Upper lobe of left lung (tissue), 6 donors: Measurements from ENCODE around the gene XXYLT1. TPM values are rescaled to one million over a fixed set of nuclear protein-coding genes. Genes with fewer than 3 reads are reported as not detected.

ENCODE experiments used
- ATAC-seq, 2 donors: fragments of 200-7000 bp; cut with Tn5 transposase; one replicate each; pipeline ENCODE4 v1.9.1; 2022; ENCODE audit warnings: mild to moderate bottlenecking in 2 of 2, moderate library complexity in 2 of 2; ENCODE audit not compliant: low FRiP score in 2 of 2
- DNase-seq, 2 donors: peaks; one replicate each; pipeline ENCODE4 v3.0.0-alpha.2; 2019 to 2020
- H3K27ac ChIP-seq, 4 donors: fragments of 200-600 bp; sonication (generic); one replicate each; pipeline ENCODE4 v1.5.1; 2016 to 2019
- H3K27me3 ChIP-seq, 4 donors: fragments of 200-600 bp; sonication (generic); one replicate each; pipeline ENCODE4 v1.5.1; 2017 to 2019
- H3K36me3 ChIP-seq, 4 donors: fragments of 200-600 bp; sonication (generic); one replicate each; pipeline ENCODE4 v1.5.1; 2016 to 2019
- H3K4me1 ChIP-seq, 4 donors: fragments of 200-600 bp; sonication (generic); one replicate each; pipeline ENCODE4 v1.5.1; 2018 to 2019
- H3K4me3 ChIP-seq, 4 donors: fragments of 200-600 bp; sonication (generic); one replicate each; pipeline ENCODE4 v1.5.1; 2017 to 2019; ENCODE audit warnings: mild to moderate bottlenecking in 2 of 4, moderate library complexity in 1 of 4
- H3K9me3 ChIP-seq, 4 donors: fragments of 200-600 bp; sonication (generic); one replicate each; pipeline ENCODE4 v1.5.1; 2018 to 2019
- EP300 ChIP-seq, 4 donors: sonication (generic); formaldehyde crosslinking; IDR thresholded peaks; one replicate each; pipeline ENCODE4 v1.5.1; 2017; ENCODE audit warnings: antibody characterized with exemption in 4 of 4, control low read depth in 2 of 4
- POLR2A ChIP-seq, 4 donors: fragments of 450-650 bp; IDR thresholded peaks; one replicate each; pipeline ENCODE4 v1.5.1; 2016 to 2017; ENCODE audit warnings: antibody characterized with exemption in 4 of 4, mild to moderate bottlenecking in 2 of 4
- POLR2AphosphoS5 ChIP-seq, 2 donors: sonication (generic); formaldehyde crosslinking; IDR thresholded peaks; one replicate each; pipeline ENCODE4 v1.5.1; 2017; ENCODE audit warnings: antibody characterized with exemption in 2 of 2
- WGBS, 2 donors: methylation state at CpG; one replicate each; pipeline ENCODE4 v1.1.5; 2017 to 2018; 5-methylcytosine and 5-hydroxymethylcytosine counted together
- total RNA-seq, 6 donors: library from RNA; depleted of rRNA in 4 of 6; stranded (reverse); fragments of >200 nt in 4 of 6; gene quantifications; one replicate each; pipeline versions ENCODE4 v1.1.0 to v1.2.1, GENCODE V29; 2016 to 2021
- TF ChIP-seq, protein P1 (sequence below), 6 experiments: fragments of 450-650 bp in 4 of 6; fragments of 200-600 bp in 2 of 6; sonication (generic) in 2 of 6; IDR thresholded peaks; one replicate each; pipeline ENCODE4 v1.5.1; 2016 to 2019; ENCODE audit warnings: antibody characterized with exemption in 6 of 6
- donor health status: DM: no; HTN: no; CAD: no; lungs with moderate emphysema.
- donor health status: DM: no; HTN: yes; CAD: no; lungs with severe emphysema.

XXYLT1 gene
- total RNA-seq, 6 donors from 2014 or later: 6.3 to 9.6 (median 8.6) TPM

GRCh38 chr3:195181741-195182469 is 89.1 kb downstream of the XXYLT1 start:
- H3K9me3 ChIP-seq: no peaks in the 10 kb centered on the region
- TF ChIP-seq, protein P1, sequence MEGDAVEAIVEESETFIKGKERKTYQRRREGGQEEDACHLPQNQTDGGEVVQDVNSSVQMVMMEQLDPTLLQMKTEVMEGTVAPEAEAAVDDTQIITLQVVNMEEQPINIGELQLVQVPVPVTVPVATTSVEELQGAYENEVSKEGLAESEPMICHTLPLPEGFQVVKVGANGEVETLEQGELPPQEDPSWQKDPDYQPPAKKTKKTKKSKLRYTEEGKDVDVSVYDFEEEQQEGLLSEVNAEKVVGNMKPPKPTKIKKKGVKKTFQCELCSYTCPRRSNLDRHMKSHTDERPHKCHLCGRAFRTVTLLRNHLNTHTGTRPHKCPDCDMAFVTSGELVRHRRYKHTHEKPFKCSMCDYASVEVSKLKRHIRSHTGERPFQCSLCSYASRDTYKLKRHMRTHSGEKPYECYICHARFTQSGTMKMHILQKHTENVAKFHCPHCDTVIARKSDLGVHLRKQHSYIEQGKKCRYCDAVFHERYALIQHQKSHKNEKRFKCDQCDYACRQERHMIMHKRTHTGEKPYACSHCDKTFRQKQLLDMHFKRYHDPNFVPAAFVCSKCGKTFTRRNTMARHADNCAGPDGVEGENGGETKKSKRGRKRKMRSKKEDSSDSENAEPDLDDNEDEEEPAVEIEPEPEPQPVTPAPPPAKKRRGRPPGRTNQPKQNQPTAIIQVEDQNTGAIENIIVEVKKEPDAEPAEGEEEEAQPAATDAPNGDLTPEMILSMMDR (IDR thresholded peaks at IDR 0.05): no peak
- no peak for TF ChIP-seq EP300 (IDR thresholded peaks at IDR 0.05)
- TF ChIP-seq POLR2AphosphoS5 (IDR thresholded peaks at IDR 0.05): no peak
- no peak for TF ChIP-seq POLR2A (IDR thresholded peaks at IDR 0.05)
- peaks cover 42 to 69% (median 55%) of the 10 kb centered on the region in 4 donors for H3K4me1 ChIP-seq
- no peak for ATAC-seq
- H3K27me3 ChIP-seq: no peaks in the 10 kb centered on the region
- H3K27ac ChIP-seq: peak overlapping the region in 3 of 4 donors; percentile 5 to 58 (median 31)
- DNase-seq: no peak
- no peak overlapping the region for H3K4me3 ChIP-seq
- 67 to 69% methylated on average over 7 of the region's 7 CpGs for WGBS, 2 donors
- H3K36me3 ChIP-seq: no peaks in the 10 kb centered on the region

DNA sequence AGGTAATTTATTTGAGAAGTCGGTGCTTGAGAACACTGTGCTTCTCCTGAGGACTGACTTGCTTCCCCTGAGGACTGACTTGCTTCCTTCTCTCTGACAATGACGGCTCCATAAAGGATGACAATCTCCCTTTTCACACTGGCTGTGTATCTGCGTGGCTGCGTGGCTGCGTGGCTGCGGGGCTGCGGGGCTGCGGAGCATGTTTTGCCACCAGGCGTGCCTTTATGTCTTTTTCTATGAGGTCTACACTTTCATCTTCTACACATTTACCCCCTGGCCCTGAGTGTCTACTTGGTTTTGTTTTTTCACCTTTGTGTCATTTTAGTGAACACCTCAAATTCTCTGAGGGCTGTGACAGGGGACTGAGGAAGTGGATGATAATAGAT is 89.9 kb downstream of the XXYLT1 start:
- TF ChIP-seq POLR2AphosphoS5 (IDR thresholded peaks at IDR 0.05) (no peak), EP300 (IDR thresholded peaks at IDR 0.05) (no peak), POLR2A (IDR thresholded peaks at IDR 0.05) (no peak)
- TF ChIP-seq, protein P1 (IDR thresholded peaks at IDR 0.05): no peak
- Histone ChIP-seq H3K4me3 (no peak overlapping the region), H3K4me1 (peaks cover 42 to 67% (median 54%) of the 10 kb centered on the region in 4 donors), H3K27me3 (no peaks in the 10 kb centered on the region), H3K27ac (peak overlapping the region in 3 of 4 donors; percentile 31 to 72 (median 63)), H3K9me3 (no peaks in the 10 kb centered on the region), H3K36me3 (no peaks in the 10 kb centered on the region)
- 84 to 97% methylated on average over 9 of the region's 9 CpGs for WGBS, 2 donors
- DNase-seq: peak in 1 of 2 donors; percentile 75
- ATAC-seq: no peak

GRCh38 chr3:195180490-195181112 is 90.4 kb downstream of the XXYLT1 start:
- Histone ChIP-seq H3K36me3 (no peaks in the 10 kb centered on the region), H3K9me3 (no peaks in the 10 kb centered on the region), H3K27ac (peak overlapping the region; percentile 39 to 74 (median 68)), H3K4me1 (peaks cover 39 to 62% (median 49%) of the 10 kb centered on the region in 4 donors), H3K4me3 (no peak overlapping the region), H3K27me3 (no peaks in the 10 kb centered on the region)
- TF ChIP-seq POLR2AphosphoS5 (IDR thresholded peaks at IDR 0.05) (no peak), EP300 (IDR thresholded peaks at IDR 0.05) (no peak), POLR2A (IDR thresholded peaks at IDR 0.05) (no peak)
- TF ChIP-seq, protein P1 (IDR thresholded peaks at IDR 0.05): no peak
- 72 to 74% methylated on average over 8 to 15 of the region's 17 CpGs for WGBS, 2 donors
- DNase-seq: peak in 1 of 2 donors; percentile 65
- ATAC-seq: no peak

- peak overlapping the region; percentile 39 to 74 (median 68) for H3K27ac ChIP-seq
- ATAC-seq: peak in 1 of 2 donors; percentile 42
- 34 to 47% methylated on average over 5 to 24 of the region's 24 CpGs for WGBS, 2 donors
Measured at GRCh38 chr3:195179776-195180489, 91.0 kb downstream of the XXYLT1 start.

More at GRCh38 chr3:195179776-195180489, 91.0 kb downstream of the XXYLT1 start:
- H3K9me3 ChIP-seq: no peaks in the 10 kb centered on the region
- no peaks in the 10 kb centered on the region for H3K36me3 ChIP-seq
- H3K4me1 ChIP-seq: peaks cover 32 to 55% (median 44%) of the 10 kb centered on the region in 4 donors
- no peak overlapping the region for H3K4me3 ChIP-seq
- TF ChIP-seq, protein P1 (IDR thresholded peaks at IDR 0.05): no peak
- no peak for TF ChIP-seq POLR2A (IDR thresholded peaks at IDR 0.05)
- TF ChIP-seq EP300 (IDR thresholded peaks at IDR 0.05): no peak
- TF ChIP-seq POLR2AphosphoS5 (IDR thresholded peaks at IDR 0.05): no peak
- DNase-seq: peak in 1 of 2 donors; percentile 65
- no peaks in the 10 kb centered on the region for H3K27me3 ChIP-seq
